SKM-1 treated with dmso at 0.1 percent for 144 hours (cell line): Measurements from ENCODE around the gene GALNT13.

Experiments
- DNase-seq: peaks from one replicate; lab custom pipeline; 2025; ENCODE audit not compliant: unreplicated experiment; lab: John Stamatoyannopoulos, UW

Gene GALNT13

DNA sequence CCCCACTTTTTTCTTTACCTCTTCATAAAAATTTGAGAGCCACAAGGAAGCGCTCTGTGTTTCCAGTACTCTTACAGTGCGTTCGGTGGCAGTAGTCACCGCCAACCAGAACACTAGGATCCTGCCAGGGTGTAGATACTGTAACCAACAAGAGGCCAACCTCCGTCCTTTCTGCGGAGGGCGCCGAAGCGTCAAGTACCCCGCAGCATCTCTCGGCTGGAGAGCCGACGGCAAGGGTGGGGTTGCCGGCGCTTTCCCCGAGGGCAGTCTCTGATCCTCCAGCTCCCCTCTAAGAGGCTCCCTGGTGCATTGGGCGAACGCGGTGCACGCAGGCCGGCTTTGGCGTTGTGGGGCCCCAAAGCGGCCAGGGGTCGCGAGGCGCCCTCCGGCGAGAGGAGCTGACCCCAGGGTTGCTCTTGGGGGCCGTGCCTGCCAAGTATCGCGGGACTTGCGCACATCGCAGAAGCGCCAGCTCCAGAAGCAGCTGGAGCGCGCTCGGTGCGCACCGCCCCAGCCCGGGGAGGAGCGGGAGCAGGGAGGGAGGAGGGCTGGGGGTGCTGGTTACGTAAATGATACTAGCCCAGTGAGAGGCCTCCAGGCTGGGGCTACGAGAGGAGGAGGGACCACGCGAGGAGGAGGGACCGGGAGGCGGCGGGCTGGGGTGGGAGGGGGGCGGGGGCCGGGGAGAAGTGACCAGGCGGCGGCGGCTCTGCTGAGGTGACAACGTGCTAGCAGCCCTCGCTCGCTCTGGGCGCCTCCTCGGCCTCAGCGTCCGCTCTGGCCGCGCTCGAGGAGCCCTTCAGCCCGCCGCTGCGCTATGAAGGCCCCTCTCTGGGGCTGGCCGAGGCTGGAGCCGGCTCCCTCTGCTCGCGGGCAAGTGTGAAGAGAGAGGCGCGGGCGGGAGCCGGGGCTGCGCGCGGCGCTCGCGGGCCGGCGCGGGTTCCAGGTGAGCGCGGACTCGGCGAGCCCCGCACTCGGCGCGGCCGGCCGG is at the start of gene GALNT13:
TSS of gene GALNT13 (plus strand) at position 692 of the 991 bp plus-strand sequence.
- peak; percentile 16 for DNase-seq

- no peak for DNase-seq
These were observed 47.8 kb upstream of the GALNT13 start for GRCh38 chr2:153823880-153824279.

- DNase-seq: no peak
These were observed 43.4 kb upstream of the GALNT13 start for GRCh38 chr2:153828335-153828734.

GRCh38 chr2:153834662-153835061 is 37.1 kb upstream of the GALNT13 start:
- no peak for DNase-seq

GRCh38 chr2:153858250-153858649 is 13.5 kb upstream of the GALNT13 start:
- DNase-seq: no peak

- DNase-seq: no peak
These were observed 7.7 kb upstream of the GALNT13 start for GRCh38 chr2:153864022-153864421.

DNA sequence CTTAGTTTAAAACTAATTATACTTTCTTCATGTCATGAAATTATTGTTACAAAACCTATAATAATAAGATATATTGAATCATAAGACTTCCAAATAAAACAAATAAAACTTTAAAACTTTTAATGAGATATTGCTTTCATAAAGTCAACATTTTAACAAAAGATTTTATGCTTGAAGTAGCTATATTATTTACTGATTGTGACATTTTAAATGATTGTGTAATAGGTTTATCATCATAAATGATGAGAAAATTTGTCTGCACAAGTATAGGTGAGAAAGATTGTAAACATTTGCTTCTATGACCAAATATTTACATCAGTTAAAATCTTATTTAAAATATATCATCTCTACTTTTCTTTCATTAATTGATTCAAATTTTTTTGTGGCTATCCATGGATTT is 5.1 kb upstream of the GALNT13 start:
- no peak for DNase-seq

- no peak for DNase-seq
These were observed 1.4 kb upstream of the GALNT13 start for GRCh38 chr2:153870308-153870707.

DNA sequence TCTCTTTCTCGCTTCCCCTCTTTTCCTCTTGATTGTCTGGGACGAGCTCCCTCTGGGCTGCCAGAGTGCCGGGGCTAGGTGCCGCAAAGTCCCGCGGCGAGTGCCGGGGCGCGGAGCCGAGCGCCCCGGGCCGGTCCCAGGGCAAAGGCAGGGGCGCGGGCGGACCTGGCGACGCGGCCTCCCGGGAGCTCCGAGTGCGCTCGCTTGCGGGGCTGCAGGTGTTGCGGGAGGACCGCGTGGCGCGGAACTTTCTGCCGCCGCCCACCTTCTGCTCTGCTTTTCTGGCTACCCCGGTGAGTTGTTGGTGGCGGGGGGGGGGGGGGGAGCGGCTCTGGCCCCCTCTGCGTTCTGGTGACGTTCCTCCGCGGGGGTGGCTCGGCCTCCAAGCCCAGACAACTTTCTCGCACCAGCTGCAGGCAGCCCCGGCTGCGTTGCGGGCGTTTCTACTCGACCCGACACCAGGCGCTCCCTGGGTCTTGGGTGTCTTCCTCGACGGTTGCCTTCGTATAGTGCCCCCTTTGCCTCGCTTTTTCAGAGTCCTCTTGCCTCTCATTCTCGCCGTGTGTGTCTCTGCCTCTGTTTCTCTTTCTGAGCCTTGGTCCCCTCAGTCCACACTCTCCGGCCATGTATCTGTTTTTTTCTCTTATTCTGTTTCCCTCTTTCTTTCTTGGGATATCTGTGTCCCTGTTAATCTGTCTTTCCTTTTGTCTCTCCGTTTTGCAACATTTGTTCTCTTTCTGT is 759 bp downstream of the GALNT13 start:
- no peak for DNase-seq

GRCh38 chr2:153873052-153874048 is 1.6 kb downstream of the GALNT13 start:
- DNase-seq: no peak

GRCh38 chr2:153875801-153876466 is 4.2 kb downstream of the GALNT13 start:
- no peak for DNase-seq

GRCh38 chr2:153880926-153881325 is 9.2 kb downstream of the GALNT13 start:
- no peak for DNase-seq

DNA sequence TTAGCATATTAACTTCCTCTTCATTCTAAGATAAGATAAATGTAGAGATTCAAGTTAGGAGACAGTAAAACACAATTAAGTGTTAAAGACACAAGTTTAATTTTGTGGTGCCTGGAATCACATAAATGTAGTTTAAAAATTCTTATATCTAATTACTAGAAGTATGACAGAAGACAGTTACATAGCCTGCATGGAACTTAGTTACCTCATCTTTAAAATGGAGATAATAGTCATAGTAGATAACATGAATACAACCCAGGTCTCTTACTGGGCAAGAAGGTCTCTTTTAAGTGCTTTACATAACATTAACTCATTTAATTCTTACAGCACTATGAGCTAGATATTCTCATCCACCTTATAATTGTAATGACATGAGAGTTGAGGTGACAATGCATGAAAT is 15.1 kb downstream of the GALNT13 start:
- no peak for DNase-seq

DNA sequence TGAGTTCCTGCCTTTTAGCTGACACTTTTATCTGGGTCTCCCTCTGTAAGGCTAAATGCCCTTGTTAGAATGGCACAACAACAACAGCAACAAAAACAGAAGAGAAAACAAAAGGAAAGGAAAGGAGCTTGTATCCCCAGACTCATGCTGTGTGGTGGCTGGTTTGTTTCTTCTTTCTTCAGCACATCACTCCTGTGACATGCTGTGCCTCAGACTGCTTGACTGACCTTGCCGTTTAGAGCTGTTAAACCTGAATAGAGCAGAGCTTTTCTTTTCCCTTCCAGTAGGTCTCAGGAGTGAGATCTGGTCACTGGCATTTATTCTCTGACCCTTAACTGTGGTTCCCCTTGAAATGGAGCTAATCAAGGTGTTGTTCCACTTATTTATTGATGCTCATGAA is 18.9 kb downstream of the GALNT13 start:
- DNase-seq: no peak

DNA sequence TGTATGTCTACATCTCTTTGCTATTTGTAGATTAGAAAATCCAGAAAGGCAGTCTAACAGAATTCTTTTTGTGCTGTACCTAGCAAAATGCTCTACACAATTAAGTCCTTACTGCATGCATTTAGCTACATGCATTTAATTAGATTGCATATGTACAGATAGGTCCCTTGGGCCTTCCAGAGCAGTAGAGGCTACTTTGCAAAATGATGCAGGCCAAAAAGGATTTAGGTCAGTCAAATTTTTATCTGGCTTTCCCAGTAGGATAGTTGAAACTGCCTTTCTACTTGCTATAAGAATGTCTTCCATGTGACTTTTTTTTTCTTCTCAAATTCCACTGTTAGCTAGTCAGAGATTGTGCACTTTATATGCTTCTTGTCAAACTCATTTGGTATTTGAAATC is 19.3 kb downstream of the GALNT13 start:
- no peak for DNase-seq

- DNase-seq: no peak
These were observed 41.2 kb downstream of the GALNT13 start for GRCh38 chr2:153912798-153913396.

GRCh38 chr2:153917570-153917969 is 45.8 kb downstream of the GALNT13 start:
- DNase-seq: no peak

GRCh38 chr2:153935511-153935910 is 63.8 kb downstream of the GALNT13 start:
- no peak for DNase-seq

DNA sequence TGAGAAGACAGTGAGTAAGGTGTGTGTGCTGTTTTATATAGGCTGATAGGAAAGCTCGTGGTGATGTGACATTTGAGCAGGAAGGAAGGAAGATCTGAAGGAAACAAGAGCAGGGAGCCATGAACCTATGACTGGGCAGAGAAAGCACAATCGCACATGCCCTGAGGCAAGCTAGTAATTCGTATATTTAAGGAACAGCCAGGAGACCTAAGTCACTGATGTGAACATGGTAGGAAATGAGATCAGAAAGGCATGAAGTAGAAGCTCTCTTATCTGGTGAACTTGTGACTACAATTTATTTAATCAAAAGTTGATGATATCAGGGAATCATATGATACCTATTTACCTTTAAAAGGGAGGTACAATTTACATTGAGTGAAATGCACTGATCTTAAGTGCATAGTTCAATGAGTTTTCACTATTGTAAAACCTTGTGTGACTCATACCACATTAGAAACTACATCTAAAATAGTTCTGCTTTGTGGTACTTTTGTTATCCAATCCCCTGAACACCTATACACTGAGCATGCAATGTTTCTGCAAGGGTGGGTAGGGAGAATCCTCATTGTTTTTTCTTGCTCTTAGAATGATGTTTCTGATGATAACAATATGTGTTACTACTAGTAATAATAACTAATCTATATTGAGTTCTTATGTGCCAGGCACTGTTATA is 67.5 kb downstream of the GALNT13 start:
- peak; percentile 67 for DNase-seq
